ENCODE results near the gene PSEN1. TPM values are rescaled to one million over a fixed set of nuclear protein-coding genes. Genes with fewer than 3 reads are reported as not detected.

PSEN1 gene
- total and polyA plus RNA-seq, 2 of the 8 experiments (the other 6 are each of a cell fraction or from before 2014, with no cell fraction given), result 10.1 to 38.7 TPM

DNA sequence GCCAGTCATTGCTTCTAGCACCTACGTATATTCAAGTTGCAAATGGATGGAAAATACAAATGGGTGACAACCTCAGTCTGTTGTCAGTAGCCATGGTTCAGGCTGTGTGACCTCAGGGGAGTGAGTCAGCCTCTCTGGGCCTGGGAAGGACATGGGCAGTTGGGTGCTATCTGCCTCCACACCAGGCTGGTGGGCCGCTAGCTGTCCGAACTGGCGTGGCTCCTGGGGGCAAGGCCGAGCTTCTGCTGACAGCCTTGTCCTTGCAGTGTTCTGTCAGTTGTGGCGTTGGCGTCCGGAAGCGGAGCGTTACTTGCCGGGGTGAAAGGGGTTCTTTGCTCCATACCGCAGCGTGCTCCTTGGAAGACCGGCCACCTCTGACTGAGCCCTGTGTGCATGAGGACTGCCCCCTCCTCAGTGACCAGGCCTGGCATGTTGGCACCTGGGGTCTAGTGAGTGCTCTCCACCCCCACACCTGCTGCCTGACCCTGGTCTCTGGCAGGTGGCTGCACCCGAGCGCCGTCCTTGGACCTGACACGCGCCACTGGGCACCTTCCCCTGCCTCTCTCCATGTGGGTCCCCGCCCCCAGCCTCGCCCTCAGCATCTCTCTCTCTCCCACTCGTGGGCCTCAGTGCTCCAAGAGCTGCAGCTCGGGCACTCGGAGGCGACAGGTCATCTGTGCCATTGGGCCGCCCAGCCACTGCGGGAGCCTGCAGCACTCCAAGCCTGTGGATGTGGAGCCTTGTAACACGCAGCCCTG, 118.1 kb downstream of the PSEN1 start (continued):
- TF ChIP-seq, protein P1, sequence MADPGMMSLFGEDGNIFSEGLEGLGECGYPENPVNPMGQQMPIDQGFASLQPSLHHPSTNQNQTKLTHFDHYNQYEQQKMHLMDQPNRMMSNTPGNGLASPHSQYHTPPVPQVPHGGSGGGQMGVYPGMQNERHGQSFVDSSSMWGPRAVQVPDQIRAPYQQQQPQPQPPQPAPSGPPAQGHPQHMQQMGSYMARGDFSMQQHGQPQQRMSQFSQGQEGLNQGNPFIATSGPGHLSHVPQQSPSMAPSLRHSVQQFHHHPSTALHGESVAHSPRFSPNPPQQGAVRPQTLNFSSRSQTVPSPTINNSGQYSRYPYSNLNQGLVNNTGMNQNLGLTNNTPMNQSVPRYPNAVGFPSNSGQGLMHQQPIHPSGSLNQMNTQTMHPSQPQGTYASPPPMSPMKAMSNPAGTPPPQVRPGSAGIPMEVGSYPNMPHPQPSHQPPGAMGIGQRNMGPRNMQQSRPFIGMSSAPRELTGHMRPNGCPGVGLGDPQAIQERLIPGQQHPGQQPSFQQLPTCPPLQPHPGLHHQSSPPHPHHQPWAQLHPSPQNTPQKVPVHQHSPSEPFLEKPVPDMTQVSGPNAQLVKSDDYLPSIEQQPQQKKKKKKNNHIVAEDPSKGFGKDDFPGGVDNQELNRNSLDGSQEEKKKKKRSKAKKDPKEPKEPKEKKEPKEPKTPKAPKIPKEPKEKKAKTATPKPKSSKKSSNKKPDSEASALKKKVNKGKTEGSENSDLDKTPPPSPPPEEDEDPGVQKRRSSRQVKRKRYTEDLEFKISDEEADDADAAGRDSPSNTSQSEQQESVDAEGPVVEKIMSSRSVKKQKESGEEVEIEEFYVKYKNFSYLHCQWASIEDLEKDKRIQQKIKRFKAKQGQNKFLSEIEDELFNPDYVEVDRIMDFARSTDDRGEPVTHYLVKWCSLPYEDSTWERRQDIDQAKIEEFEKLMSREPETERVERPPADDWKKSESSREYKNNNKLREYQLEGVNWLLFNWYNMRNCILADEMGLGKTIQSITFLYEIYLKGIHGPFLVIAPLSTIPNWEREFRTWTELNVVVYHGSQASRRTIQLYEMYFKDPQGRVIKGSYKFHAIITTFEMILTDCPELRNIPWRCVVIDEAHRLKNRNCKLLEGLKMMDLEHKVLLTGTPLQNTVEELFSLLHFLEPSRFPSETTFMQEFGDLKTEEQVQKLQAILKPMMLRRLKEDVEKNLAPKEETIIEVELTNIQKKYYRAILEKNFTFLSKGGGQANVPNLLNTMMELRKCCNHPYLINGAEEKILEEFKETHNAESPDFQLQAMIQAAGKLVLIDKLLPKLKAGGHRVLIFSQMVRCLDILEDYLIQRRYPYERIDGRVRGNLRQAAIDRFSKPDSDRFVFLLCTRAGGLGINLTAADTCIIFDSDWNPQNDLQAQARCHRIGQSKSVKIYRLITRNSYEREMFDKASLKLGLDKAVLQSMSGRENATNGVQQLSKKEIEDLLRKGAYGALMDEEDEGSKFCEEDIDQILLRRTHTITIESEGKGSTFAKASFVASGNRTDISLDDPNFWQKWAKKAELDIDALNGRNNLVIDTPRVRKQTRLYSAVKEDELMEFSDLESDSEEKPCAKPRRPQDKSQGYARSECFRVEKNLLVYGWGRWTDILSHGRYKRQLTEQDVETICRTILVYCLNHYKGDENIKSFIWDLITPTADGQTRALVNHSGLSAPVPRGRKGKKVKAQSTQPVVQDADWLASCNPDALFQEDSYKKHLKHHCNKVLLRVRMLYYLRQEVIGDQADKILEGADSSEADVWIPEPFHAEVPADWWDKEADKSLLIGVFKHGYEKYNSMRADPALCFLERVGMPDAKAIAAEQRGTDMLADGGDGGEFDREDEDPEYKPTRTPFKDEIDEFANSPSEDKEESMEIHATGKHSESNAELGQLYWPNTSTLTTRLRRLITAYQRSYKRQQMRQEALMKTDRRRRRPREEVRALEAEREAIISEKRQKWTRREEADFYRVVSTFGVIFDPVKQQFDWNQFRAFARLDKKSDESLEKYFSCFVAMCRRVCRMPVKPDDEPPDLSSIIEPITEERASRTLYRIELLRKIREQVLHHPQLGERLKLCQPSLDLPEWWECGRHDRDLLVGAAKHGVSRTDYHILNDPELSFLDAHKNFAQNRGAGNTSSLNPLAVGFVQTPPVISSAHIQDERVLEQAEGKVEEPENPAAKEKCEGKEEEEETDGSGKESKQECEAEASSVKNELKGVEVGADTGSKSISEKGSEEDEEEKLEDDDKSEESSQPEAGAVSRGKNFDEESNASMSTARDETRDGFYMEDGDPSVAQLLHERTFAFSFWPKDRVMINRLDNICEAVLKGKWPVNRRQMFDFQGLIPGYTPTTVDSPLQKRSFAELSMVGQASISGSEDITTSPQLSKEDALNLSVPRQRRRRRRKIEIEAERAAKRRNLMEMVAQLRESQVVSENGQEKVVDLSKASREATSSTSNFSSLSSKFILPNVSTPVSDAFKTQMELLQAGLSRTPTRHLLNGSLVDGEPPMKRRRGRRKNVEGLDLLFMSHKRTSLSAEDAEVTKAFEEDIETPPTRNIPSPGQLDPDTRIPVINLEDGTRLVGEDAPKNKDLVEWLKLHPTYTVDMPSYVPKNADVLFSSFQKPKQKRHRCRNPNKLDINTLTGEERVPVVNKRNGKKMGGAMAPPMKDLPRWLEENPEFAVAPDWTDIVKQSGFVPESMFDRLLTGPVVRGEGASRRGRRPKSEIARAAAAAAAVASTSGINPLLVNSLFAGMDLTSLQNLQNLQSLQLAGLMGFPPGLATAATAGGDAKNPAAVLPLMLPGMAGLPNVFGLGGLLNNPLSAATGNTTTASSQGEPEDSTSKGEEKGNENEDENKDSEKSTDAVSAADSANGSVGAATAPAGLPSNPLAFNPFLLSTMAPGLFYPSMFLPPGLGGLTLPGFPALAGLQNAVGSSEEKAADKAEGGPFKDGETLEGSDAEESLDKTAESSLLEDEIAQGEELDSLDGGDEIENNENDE (IDR thresholded peaks at IDR 0.05; ENCODE audit: insufficient replicate concordance, low read length), result no peak

All from H1 (cell line).